ENCODE results near the gene BBX.

Gene BBX

DNA sequence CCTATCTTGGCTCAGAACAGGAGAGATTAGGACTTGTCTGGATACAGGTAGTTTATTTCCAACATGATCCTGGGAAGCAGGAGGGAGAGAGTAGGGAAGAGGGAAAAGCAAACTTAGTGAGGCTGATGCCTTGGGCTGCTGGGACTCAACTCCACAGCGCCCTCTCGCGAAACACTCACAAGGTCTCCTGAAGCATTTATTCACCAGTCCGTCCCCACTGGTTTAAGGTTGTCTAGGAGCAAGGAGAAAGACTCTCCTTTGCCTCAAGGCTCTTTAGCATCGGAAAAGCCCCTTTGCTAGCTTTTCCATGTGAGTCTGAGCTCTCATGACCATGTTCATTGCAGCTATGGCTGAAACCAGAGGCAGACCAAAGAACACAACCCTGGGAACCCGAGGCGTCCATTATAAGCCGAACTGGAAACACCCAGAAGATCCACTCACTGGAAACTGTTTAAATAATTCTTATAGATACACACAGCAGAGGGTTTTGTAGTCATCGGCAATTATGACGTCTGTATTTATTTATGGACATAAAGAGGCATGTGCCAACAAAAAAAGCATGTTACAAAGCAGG lies 323.6 kb downstream of the BBX start:
- DNase-seq (ENCODE audit: low spot score) = no peak

- no peak for DNase-seq (ENCODE audit: low spot score)
Measured at GRCh38 chr3:107847791-107848190, 325.0 kb downstream of the BBX start.

- no peak for DNase-seq (ENCODE audit: low spot score)
Measured at GRCh38 chr3:107848351-107848915, 325.7 kb downstream of the BBX start.

GRCh38 chr3:107850681-107851080 lies 327.9 kb downstream of the BBX start:
- no peak for DNase-seq (ENCODE audit: low spot score)

- no peak for DNase-seq (ENCODE audit: low spot score)
Measured at GRCh38 chr3:107853821-107854220, 331.1 kb downstream of the BBX start.

DNA sequence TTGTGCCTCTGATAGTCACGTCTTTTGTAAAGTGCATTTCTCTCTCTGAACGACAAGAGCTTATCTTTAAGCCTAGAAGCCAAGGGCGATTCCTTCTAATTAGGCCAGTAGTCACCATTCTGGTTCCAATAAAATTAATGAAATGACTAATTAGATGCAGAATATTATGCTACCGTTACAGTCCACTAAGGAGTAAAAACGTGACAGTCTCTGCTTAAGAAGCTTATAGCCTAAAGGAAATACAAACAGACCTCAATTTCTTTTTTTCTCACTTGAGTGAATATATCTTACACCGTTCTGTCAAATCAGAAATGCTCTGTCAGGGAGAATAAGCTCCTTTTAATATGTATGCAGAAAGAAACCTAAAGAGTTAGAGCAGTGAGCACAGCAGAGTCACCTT lies 332.0 kb downstream of the BBX start:
- no peak for DNase-seq (ENCODE audit: low spot score)

- peak; percentile 64 for DNase-seq (ENCODE audit: low spot score)
Measured at GRCh38 chr3:107855710-107856109, 332.9 kb downstream of the BBX start.

DNA sequence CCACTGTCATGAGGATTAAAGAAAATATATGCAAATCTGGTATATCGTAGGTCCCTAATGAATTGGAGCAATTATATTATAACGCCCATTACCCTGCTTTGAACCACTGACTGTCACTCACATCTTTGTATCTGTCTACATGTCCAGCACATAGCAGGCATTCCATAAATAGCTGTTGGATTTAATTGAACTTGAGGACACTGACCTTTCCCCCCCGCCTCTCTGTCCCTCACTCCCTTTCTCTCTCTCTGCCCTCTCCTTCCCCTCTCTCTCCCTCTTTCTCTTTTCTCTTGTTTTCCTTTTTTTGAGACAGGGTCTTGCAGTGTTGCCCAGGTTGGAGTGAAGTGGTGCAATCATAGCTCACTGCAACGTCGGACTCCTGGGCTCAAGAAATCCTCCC lies 335.1 kb downstream of the BBX start:
- no peak for DNase-seq (ENCODE audit: low spot score)

DNA sequence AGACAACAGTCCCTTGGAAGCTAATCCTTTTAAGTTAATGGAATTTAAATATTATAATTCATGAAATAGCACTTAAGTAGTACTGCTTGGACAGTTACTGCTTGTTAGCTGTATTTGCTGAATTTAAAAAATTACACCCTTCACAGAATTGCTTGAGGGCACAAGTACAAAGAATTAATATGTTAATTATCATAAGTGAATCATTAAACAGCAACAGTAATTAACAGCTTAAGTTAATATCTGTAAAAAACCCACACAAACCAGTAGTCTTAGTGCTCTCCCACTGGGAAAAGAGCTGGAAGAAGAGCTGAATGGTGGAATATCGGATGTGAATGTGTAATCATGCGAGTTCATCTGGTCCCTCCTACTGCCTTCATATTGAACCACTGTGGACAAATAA lies 336.1 kb downstream of the BBX start:
- no peak for DNase-seq (ENCODE audit: low spot score)
